NCI-H1436 treated with DMSO at 0.1 percent for 48 hours (cell line): ENCODE data around the gene SEC61B.

Source experiments
- DNase-seq: peaks from one replicate; lab custom pipeline; 2025; lab: John Stamatoyannopoulos, UW

The SEC61B gene

DNA sequence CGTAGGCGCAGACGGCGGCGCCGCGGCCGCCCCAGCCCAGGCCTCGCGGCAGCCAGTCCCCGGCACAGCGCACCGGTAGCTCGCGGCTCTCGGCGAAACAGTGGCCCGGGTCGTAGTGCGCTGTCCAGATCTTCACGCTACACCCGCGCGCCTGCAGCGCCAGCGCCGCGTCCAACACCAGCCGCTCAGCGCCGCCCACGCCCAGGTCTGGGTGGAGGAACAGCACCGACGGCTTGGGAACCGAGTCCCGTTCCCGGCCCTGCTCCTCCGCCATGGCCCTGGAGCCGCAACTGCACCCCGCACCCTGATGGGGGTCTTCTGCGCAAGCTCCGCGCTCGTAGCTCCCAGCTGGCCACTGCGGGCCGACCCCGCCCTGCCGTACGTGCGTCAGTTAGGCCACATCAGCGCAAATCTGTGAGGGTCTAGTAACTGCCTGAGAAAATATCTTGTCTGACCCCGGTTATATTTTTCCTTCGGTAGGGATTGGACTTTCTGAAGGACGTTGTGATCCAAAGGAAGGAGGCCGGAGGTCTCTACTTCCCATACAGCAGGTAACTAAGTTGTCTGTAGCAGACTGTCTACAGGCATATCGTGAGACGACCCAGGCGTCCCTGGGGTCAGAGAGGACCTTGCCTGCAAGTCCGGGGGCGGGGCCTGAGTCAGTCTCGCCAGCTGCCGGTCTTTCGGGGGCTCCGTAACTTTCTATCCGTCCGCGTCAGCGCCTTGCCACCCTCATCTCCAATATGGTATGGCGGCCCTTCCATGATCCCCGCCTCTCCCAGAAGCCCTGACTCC lies at the start of gene SEC61B, which contains the start of gene ALG2:
Gene SEC61B (plus strand): TSS at position 662 of the 795 bp plus-strand sequence. CDS start 82 bp downstream, at position 744.
Gene ALG2 (minus strand): TSS at position 322 of the 795 bp plus-strand sequence. CDS start 48 bp downstream, at position 274.
- DNase-seq = peak; percentile 73

DNA sequence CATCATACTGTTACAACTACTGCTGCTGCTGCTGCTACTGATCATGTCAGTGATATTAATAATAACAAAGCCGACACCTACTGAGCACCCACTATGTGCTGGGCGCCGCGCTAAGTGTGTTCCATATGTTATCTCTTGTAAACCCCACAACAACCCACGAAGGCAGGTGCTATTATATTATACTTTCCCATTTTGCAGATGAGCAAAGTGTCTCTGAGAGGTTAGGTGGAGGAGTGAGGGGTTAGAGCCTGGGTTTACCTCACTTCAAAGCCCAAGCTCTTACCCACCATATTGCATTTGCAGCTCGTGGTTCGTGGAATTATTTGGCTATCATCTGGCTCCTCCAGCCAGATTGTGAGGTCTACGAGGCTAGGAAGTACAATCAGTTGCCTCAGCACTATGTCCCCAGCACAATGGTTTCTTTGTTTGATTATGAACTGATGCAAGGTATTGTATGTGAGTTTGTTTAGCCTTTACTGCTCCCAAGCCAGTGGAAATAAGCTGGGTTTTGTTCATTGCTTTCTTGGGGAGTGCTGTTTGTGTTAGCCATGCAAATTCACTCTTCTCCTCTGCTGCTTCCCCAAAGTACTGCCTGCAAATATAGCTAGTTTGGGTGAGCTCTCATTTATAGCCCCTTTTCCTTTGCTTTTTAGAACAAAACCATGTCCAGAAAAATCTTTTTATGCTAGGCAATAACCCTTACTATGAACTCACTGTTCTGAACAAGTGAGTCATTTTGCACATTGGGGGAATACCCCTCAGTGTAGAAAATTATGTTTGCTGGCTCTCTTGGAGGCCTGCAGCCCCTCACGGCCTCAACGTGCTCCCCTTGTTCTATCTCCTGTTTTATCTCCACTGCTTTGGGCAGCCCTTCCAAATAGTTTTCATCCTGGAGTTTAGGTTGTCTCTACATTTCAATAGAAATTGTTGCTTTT lies 48.2 kb upstream of the SEC61B start:
- DNase-seq = no peak

GRCh38 chr9:99176527-99177013 lies 45.5 kb upstream of the SEC61B start:
- DNase-seq = no peak

GRCh38 chr9:99177576-99178366 lies 44.3 kb upstream of the SEC61B start:
- no peak for DNase-seq

DNA sequence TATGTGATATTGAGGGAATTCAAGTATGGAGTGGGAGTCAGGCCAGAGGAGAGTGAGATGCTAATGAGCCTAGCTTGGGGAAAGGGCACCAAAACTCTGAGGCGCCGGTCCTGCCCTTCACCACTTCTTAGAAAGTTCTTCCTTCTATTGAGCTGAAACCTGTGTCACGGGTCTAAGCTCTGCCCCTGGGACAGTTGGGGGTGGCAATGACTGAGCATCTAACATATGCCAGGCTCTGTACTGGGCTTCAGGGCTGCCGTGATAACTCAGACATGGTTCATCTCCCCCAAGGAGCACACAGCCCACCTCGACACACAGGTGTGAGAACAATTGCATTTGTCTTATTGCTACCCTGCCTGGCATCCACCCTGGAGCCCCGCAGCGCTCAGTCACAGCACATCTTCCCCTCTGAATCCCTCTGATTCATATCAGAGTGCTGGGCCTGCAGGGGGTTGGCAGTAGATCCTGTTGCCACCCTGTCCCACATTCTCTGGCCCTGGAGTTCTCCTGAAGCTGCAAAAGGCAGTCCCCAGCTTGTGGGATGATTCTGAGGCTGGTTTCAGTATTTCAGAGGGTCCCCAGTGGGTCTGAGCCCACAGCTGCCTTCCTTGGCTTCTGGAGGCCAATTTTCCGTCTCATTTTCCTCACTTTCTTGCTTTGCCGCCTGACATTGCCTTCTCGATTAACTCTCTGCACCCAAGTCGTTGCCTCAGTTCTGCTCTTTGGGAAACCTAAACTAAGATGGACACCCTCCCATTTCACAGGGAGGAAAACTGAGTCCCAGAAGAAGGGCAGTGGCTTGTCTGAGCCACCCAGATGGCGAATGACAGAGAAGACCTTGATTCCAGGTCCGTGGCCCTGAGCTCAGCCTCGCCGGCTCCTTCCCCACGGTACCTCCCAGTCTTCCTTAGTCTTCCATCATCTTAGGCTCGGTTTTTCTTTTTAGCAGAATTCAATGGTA lies 42.9 kb upstream of the SEC61B start:
- no peak for DNase-seq

- DNase-seq = no peak
These were observed 41.9 kb upstream of the SEC61B start for GRCh38 chr9:99180199-99180598.

GRCh38 chr9:99180662-99181061 lies 41.4 kb upstream of the SEC61B start:
- DNase-seq = no peak

DNA sequence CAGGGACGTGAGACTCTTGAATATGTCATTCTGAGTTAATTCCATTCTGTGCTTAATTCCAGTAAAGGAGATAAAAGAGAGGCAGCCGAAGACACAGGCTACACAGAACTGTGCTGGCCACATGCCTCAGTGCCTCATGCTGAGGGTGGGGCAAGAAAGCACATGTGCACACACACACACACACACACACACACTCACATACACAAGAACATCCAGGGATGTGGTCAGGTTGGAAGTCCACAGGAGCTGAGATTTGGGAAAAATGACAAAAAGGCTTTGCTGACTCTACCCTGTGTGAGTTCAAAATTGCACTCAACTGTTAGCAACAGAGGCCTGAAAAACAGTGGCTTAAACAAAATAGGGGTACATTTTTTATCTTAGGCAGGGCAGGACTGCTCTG lies 40.9 kb upstream of the SEC61B start:
- no peak for DNase-seq

GRCh38 chr9:99181621-99182020 lies 40.5 kb upstream of the SEC61B start:
- DNase-seq = no peak

DNA sequence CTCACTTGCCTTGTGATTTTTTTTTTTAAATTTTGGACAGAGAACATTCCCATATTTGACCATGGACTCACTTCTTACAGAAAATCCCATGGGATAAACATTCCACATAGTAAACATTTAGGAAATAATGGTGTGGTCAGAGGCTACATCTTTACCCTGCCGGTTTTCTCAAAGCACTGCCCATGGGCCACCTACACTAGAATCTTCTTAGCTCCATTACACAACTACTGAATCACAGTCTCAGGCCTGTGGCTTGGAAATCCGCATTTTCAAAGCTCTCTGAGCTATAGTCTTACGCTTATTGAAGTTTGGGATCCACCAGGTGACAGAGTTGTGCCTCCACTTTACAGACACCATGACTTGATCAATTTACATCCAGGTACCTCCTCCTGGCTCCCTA lies 39.7 kb upstream of the SEC61B start:
- DNase-seq = no peak

DNA sequence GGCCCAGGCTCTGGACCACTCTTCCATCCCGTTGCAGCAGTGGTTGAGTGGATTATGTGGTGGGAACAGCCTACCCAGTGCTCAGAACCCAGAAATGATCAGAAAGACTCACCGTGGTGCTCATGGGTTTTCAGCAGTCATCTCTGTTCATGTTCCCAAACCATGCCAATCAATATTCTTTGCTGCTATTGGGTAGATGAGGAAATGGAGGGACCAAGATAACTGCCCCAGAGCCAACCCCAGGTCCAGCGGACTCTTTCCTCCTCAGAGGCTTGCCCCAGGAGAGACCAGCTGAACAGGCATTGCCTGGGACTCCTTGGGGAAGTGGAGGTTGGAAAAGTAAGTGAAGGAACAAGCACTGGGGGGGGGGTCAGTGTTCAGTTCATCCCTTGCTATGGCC lies 38.5 kb upstream of the SEC61B start:
- DNase-seq = no peak

GRCh38 chr9:99184110-99184474 lies 38.0 kb upstream of the SEC61B start:
- DNase-seq = no peak

GRCh38 chr9:99184475-99185347 lies 37.4 kb upstream of the SEC61B start:
- DNase-seq = peak; percentile 36

GRCh38 chr9:99185348-99185632 lies 36.8 kb upstream of the SEC61B start:
- DNase-seq = no peak

DNA sequence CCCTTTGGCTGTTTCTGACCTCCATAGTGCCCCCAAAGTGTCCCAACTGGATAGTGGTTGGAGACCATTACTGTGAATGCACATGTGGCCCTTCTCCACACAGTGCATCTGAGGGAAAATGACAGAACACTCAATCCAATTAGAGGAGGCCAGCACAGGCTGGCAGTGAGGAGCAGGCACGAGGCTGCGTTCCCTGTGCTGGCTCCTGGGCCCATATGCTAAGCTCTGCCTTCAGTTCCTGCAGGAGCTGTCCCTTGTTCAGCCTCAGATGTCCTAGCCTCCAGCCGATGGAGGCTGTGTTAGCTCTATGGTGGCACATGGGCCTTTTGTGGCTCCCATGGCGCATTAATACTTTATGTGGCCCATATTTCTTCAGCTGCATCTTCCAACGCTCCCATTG lies 36.1 kb upstream of the SEC61B start:
- DNase-seq = no peak

DNA sequence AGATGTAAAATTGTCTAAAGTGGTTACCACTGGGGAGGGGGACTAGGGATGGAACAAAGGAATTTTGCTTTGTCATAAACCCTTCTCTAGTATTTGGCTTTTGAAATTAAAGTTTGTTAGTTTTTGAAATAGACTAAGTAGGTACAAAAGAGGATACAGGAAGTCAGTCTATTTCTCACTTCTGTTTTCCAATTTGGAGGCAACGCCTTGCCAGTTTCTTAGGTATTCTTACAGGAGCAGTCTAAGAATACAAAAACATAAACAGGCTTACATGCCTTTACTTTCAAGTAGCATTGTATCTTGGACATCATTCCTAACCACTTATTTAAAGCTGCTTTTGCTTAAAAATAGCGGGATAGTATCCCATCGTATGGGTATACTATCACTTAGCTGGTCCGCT lies 34.8 kb upstream of the SEC61B start:
- no peak for DNase-seq

DNA sequence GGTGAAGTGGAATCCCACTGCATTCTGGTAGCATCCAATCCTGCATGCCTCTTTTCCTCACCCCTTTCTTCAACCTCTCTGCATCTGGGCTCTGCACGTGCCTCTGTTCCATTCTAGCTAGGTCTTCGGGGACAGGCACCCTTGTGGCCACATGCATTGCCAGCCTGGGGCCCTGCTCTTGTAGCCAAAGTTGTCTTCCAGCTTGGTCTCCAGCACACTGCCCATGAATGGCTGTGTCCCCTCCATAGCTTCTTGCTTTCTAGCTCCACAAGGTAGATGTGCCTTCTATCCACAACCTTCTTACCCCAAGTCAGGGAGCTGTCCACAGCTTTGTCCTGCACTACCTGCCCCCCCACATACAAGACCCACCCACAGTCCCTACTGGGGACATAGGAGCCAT lies 32.9 kb upstream of the SEC61B start:
- DNase-seq = no peak

DNA sequence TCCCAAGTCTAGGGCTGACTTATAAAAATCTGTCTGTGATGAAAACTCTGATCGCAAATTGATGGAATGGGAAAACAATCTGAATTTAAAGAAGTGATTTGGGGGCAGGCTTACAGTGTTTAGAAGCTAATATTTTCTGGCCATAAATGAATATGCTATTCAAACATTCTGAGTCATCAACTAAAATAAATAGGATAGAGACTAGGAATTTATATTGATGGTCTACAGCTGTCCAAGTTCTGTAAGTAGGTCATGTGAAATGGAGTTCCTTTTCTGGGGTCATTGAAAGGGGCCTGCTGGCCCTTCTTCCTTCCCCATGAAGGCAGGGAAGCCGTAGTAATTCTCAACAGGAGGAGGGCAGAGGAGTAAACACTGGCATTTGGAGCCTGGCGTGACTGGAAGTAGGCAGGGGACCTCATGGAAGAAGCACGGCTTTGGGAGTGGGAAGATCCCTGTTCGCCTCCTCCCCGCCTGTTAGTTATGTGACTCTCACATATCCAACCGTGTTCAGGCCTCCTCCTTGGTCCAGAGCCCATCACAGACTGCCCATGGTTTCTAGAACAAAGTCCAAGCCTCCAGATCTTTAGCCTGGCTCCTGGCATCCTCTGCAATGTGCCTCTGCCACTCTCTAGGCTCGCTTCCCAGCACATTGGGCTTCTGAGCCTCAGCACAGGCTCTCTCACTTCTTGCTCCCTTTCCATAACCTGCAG lies 32.0 kb upstream of the SEC61B start:
- DNase-seq = no peak

GRCh38 chr9:99190597-99191283 lies 31.3 kb upstream of the SEC61B start:
- no peak for DNase-seq
